GM12878 (cell line): Measurements from ENCODE around the gene AOPEP. TPM values are rescaled to one million over a fixed set of nuclear protein-coding genes. Genes with fewer than 3 reads are reported as not detected.

ENCODE experiments used
- ATAC-seq: fragments of 200-7000 bp; cut with Tn5 transposase; 3 replicates; pipeline ENCODE4 v1.9.1; 2020; ENCODE audit warnings: mild to moderate bottlenecking, moderate library complexity
- BruUV-seq: library from RNA; stranded (reverse); fragments of 400-500 nt; replicated peaks from 2 replicates; lab custom pipeline; 2021; lab: Mats Ljungman, UMichigan
- CTCF ChIA-PET: fragments of 300-600 bp; sonication (Branson Sonifier 250); formaldehyde crosslinking; extraction: SDS; loops from one replicate; lab custom pipeline; 2021; ENCODE audit warnings: inconsistent platforms; lab: Yijun Ruan, JAX
- POLR2A ChIA-PET: fragments of 350-600 bp; formaldehyde crosslinking; extraction: SDS; loops from one replicate; lab custom pipeline; 2021; ENCODE audit warnings: inconsistent platforms; lab: Charles Lee
- RAD21 ChIA-PET: fragments of 300-600 bp; sonication (Branson Sonifier 250); formaldehyde crosslinking; loops from one replicate; lab custom pipeline; 2023; ENCODE audit warnings: antibody characterized with exemption; ENCODE audit not compliant: unreplicated experiment; lab: Charles Lee
- SMC1A ChIA-PET: fragments of 300-600 bp; sonication (Branson Sonifier 250); formaldehyde crosslinking; loops from one replicate; lab custom pipeline; 2023; ENCODE audit not compliant: unreplicated experiment, uncharacterized antibody; lab: Charles Lee
- DNase-seq: peaks from one replicate; pipeline ENCODE4 v3.0.0-alpha.2; 2011; ENCODE audit warnings: low read depth, low spot score
- FAIRE-seq: peaks from 3 replicates; lab custom pipeline; 2011; peaks lifted over from hg19 to GRCh38; lab: Jason Lieb, UNC
- H2AFZ ChIP-seq: 2 replicates; pipeline ENCODE4 v1.6.0; 2011; ENCODE audit warnings: low read depth, low read length, control low read depth; ENCODE audit not compliant: control insufficient read depth
- H3K27ac ChIP-seq: 2 replicates; pipeline ENCODE4 v1.5.1; 2011; ENCODE audit warnings: control low read depth; ENCODE audit not compliant: control insufficient read depth, insufficient read depth
- H3K27me3 ChIP-seq, 2 experiments: replicated peaks in 1 of 2; 2 replicates each; pipeline versions ENCODE4 v1.6.0 to v1.6.1; 2011; ENCODE audit warnings: low read length in 1 of 2; ENCODE audit not compliant: control insufficient read depth in 2 of 2, insufficient read depth in 2 of 2
- H3K36me3 ChIP-seq, 2 experiments: 2 replicates each; pipeline ENCODE4 v1.5.1; 2011; ENCODE audit warnings: low read length in 1 of 2; ENCODE audit not compliant: control insufficient read depth in 2 of 2, insufficient read depth in 2 of 2
- H3K4me1 ChIP-seq: 2 replicates; pipeline ENCODE4 v1.6.1; 2011; ENCODE audit warnings: mild to moderate bottlenecking, low read length, moderate library complexity, mixed read lengths; ENCODE audit not compliant: control insufficient read depth, insufficient read depth
- H3K4me2 ChIP-seq: 2 replicates; pipeline ENCODE4 v1.6.0; 2011; ENCODE audit warnings: control low read depth; ENCODE audit not compliant: control insufficient read depth, insufficient read depth
- H3K4me3 ChIP-seq: fragments of 200-600 bp; sonication (generic); 2 replicates; pipeline ENCODE4 v1.5.1; 2016
- H3K79me2 ChIP-seq: 2 replicates; pipeline ENCODE4 v1.6.0; 2011; ENCODE audit warnings: low read length; ENCODE audit not compliant: control insufficient read depth, insufficient read depth
- H3K9ac ChIP-seq: 2 replicates; pipeline ENCODE4 v1.8.0; 2011; ENCODE audit warnings: low read length, control low read depth, mixed read lengths; ENCODE audit not compliant: control insufficient read depth, insufficient read depth
- H3K9me3 ChIP-seq: replicated peaks from 3 replicates; pipeline ENCODE4 v1.5.1; 2011; ENCODE audit warnings: mild to moderate bottlenecking, low read length; ENCODE audit not compliant: control insufficient read depth, insufficient read depth
- H4K20me1 ChIP-seq: 2 replicates; pipeline ENCODE4 v1.6.0; 2011; ENCODE audit not compliant: control insufficient read depth, insufficient read depth
- CEBPB ChIP-seq, 2 experiments: fragments of 150-350 bp in 1 of 2; IDR thresholded peaks; 2 replicates each; pipeline ENCODE4 v1.6.1; 2012 to 2014; ENCODE audit warnings: low read depth in 2 of 2, low read length in 2 of 2, borderline replicate concordance in 1 of 2, inconsistent platforms in 1 of 2
- DPF2 ChIP-seq: fragments of 450-650 bp; IDR thresholded peaks from 2 replicates; pipeline ENCODE4 v1.6.1; 2017; ENCODE audit warnings: mild to moderate bottlenecking
- EED ChIP-seq: sonication (generic); IDR thresholded peaks from 2 replicates; pipeline ENCODE4 v1.6.1; 2016; ENCODE audit warnings: antibody characterized with exemption, low read depth
- IKZF2 ChIP-seq, 2 experiments: fragments of 450-650 bp; IDR thresholded peaks; 2 replicates each; pipeline ENCODE4 v1.6.1; 2017; ENCODE audit warnings: mild to moderate bottlenecking in 2 of 2, moderate library complexity in 2 of 2
- MYB ChIP-seq: fragments of 150-350 bp; IDR thresholded peaks from 2 replicates; pipeline ENCODE4 v1.6.1; 2014; ENCODE audit warnings: mild to moderate bottlenecking, low read depth, low read length, borderline replicate concordance
- NR2F1 ChIP-seq: fragments of 450-650 bp; conservative IDR thresholded peaks from 2 replicates; pipeline ENCODE4 v1.6.1; 2017; ENCODE audit warnings: mild to moderate bottlenecking
- RUNX3 ChIP-seq: IDR thresholded peaks from 2 replicates; pipeline ENCODE4 v1.6.1; 2012; ENCODE audit warnings: low read length, inconsistent platforms
- SIX5 ChIP-seq: IDR thresholded peaks from 2 replicates; pipeline ENCODE4 v1.6.1; 2011; ENCODE audit warnings: mild to moderate bottlenecking, low read depth, low read length, moderate library complexity; ENCODE audit not compliant: severe bottlenecking
- SMC3 ChIP-seq: IDR thresholded peaks from 2 replicates; pipeline ENCODE4 v1.6.1; 2011; ENCODE audit warnings: low read length, improper control_type of control experiment, borderline replicate concordance
- ZBTB4 ChIP-seq: fragments of 450-650 bp; formaldehyde crosslinking; IDR thresholded peaks from 2 replicates; pipeline ENCODE4 v1.4.0; 2022; ENCODE audit warnings: mild to moderate bottlenecking, moderate library complexity
- whole genome bisulfite sequencing: methylation state at CpG from one replicate; pipeline ENCODE4 v1.1.6; 2016; ENCODE audit warnings: low lambda C conversion rate; ENCODE audit not compliant: insufficient replicate concordance, insufficient coverage; ENCODE audit errors: missing lambda C conversion rate; 5-methylcytosine and 5-hydroxymethylcytosine counted together
- in situ Hi-C: fragments of 300-500 bp; cut with MboI; formaldehyde crosslinking; loops from 9 replicates; pipeline ENCODE4 v1.14.3; 2018; ENCODE audit warnings: mixed read lengths
- intact Hi-C: fragments of 100-400 bp; cut with micrococcal nuclease; formaldehyde crosslinking; loops from one replicate; pipeline ENCODE4 v1.14.2; 2022; ENCODE audit not compliant: unreplicated experiment
- polyA plus RNA-seq, 11 experiments: library from polyadenylated mRNA; depleted of rRNA in 4 of 11; unstranded in 6 of 11; stranded (reverse) in 5 of 11; fragments of >200 nt; fragmentation: Nextera tagmentation in 4 of 11; fragmentation: Illumina TruSeq in 1 of 11; extraction: Ambion mirVana in 4 of 11; extraction: Trizol in 1 of 11; gene quantifications; 1 replicate in 1 of 11; 2 replicates in 10 of 11; pipeline versions ENCODE4 v1.2.1 to v1.2.3, GENCODE V29; 2011 to 2016; ENCODE audit warnings: inconsistent platforms in 2 of 11, missing spikeins in 2 of 11, low read depth in 1 of 11
- total RNA-seq, 4 experiments: library from RNA; depleted of rRNA in 3 of 4; stranded (reverse); fragments of >200 nt in 3 of 4; fragmentation: Illumina TruSeq in 1 of 4; extraction: Trizol in 1 of 4; gene quantifications; 2 replicates each; pipeline versions ENCODE4 v1.2.1 to v1.2.3, GENCODE V29; 2013 to 2021

Gene AOPEP
- total and polyA plus RNA-seq, 10 of the 15 experiments (the other 5 are each of a cell fraction or from before 2014, with no cell fraction given): 2.3 to 16.9 (median 10.1) TPM

GRCh38 chr9:94734054-94734754 is 7.7 kb downstream of the AOPEP start:
- Histone ChIP-seq H3K4me3 (no peak overlapping the region), H3K27me3 (no peaks in the 10 kb centered on the region), H3K4me1 (no peaks in the 10 kb centered on the region), H3K27ac (no peak overlapping the region), H3K36me3 (no peaks in the 10 kb centered on the region), H2AFZ (no peak overlapping the region), H3K9me3 (no peaks in the 10 kb centered on the region), H3K9ac (no peak overlapping the region), H3K4me2 (no peak overlapping the region), H4K20me1 (no peaks in the 10 kb centered on the region), H3K79me2 (no peaks in the 10 kb centered on the region; the same call in 1 of the 2 replicates)
- FAIRE-seq: no peak
- RAD21 ChIA-PET: no interaction called here
- intact Hi-C loops (no loop called here), in situ Hi-C loops (no loop called here)
- BruUV-seq: no TSS peak
- WGBS: 98% methylated on average over 4 of the region's 4 CpGs
- SMC1A ChIA-PET: no interaction called here
- POLR2A ChIA-PET: no interaction called here
- no peak for TF ChIP-seq CEBPB (IDR thresholded peaks at IDR 0.05; ENCODE audit: borderline replicate concordance in 1 of 2, low read depth in 2 of 2, low read length in 2 of 2)
- no peak for TF ChIP-seq MYB
- TF ChIP-seq IKZF2 (IDR thresholded peaks at IDR 0.05): no peak
- TF ChIP-seq SMC3: no peak
- no peak for TF ChIP-seq ZBTB4 (CRISPR knock-in tag)
- no peak for TF ChIP-seq SIX5
- no peak for TF ChIP-seq EED
- TF ChIP-seq DPF2: no peak
- TF ChIP-seq RUNX3: no peak
- TF ChIP-seq NR2F1: no peak
- CTCF ChIA-PET: interaction anchor here (0.7 to 0.8 kb wide), 2 partner anchors 13 to 44 kb away, joined by 3 read pairs; no protein-coding TSS in a partner anchor
- DNase-seq: no peak
- no peak for ATAC-seq
